Calu3 (cell line): ENCODE results near the gene PDE5A. TPM values are rescaled to one million over a fixed set of nuclear protein-coding genes. Genes with fewer than 3 reads are reported as not detected.

Experiments used
- BruUV-seq: library from RNA; stranded (reverse); fragments of 400-500 nt; replicated peaks from 2 replicates; lab custom pipeline; 2021; lab: Mats Ljungman, UMichigan
- CTCF ChIA-PET: fragments of 300-600 bp; sonication (Branson Sonifier 250); formaldehyde crosslinking; loops from one replicate; lab custom pipeline; 2022; ENCODE audit warnings: antibody characterized with exemption; lab: Charles Lee
- DNase-seq: peaks from one replicate; pipeline ENCODE4 v3.0.0; 2022
- H3K27ac Mint-ChIP-seq: one replicate; pipeline ENCODE4 v1.8.0; 2022; ENCODE audit warnings: mixed read lengths; ENCODE audit not compliant: unreplicated experiment
- H3K27me3 Mint-ChIP-seq: one replicate; pipeline ENCODE4 v1.8.0; 2022; ENCODE audit warnings: mixed read lengths; ENCODE audit not compliant: unreplicated experiment
- H3K36me3 Mint-ChIP-seq: one replicate; pipeline ENCODE4 v1.8.0; 2022; ENCODE audit warnings: mild to moderate bottlenecking, moderate library complexity, mixed read lengths; ENCODE audit not compliant: insufficient read depth, unreplicated experiment
- H3K4me1 Mint-ChIP-seq: one replicate; pipeline ENCODE4 v1.8.0; 2022; ENCODE audit warnings: mild to moderate bottlenecking, low read depth, mixed read lengths; ENCODE audit not compliant: unreplicated experiment
- H3K4me3 Mint-ChIP-seq: one replicate; pipeline ENCODE4 v1.8.0; 2022; ENCODE audit warnings: mild to moderate bottlenecking, low read depth, moderate library complexity, mixed read lengths; ENCODE audit not compliant: unreplicated experiment
- H3K9me3 Mint-ChIP-seq: one replicate; pipeline ENCODE4 v1.8.0; 2022; ENCODE audit warnings: low read depth, mixed read lengths; ENCODE audit not compliant: unreplicated experiment
- intact Hi-C: fragments of 100-400 bp; cut with micrococcal nuclease; formaldehyde crosslinking; loops from one replicate; pipeline ENCODE4 v1.10.0; 2022; ENCODE audit not compliant: unreplicated experiment
- total RNA-seq: library from RNA; stranded (reverse); gene quantifications from 2 replicates; pipeline ENCODE4 v1.2.3, GENCODE V29; 2022
- TF ChIP-seq, protein P1 (sequence below): fragments of 200-600 bp; IDR thresholded peaks from one replicate; pipeline ENCODE4 v1.8.0; 2022; ENCODE audit warnings: antibody characterized with exemption; ENCODE audit not compliant: unreplicated experiment

PDE5A gene
- total RNA-seq, 1 experiment from 2014 or later: 41.9 TPM

DNA sequence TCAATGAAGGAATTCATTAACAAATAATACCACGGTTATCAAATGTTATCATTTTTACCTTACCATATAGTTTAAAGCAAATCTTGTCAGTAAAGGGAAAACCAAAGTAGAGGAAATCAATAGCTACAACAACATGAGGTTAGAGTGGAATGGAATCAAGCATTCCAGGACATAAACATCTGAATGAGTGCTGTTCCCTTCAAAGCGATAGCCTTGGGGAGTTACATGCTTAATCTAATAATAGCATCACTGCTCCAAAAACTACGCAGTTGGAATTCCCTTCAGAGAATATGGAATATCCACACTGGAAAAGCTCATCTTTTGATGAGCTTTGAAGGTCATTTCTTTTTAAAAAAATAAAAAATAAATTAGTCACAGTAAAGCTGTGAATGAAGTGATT is 31.2 kb downstream of the PDE5A start:
- intact Hi-C loops: no loop called here
- no peaks in the 10 kb centered on the region for H3K27me3 Mint-ChIP-seq
- TF ChIP-seq, protein P1, sequence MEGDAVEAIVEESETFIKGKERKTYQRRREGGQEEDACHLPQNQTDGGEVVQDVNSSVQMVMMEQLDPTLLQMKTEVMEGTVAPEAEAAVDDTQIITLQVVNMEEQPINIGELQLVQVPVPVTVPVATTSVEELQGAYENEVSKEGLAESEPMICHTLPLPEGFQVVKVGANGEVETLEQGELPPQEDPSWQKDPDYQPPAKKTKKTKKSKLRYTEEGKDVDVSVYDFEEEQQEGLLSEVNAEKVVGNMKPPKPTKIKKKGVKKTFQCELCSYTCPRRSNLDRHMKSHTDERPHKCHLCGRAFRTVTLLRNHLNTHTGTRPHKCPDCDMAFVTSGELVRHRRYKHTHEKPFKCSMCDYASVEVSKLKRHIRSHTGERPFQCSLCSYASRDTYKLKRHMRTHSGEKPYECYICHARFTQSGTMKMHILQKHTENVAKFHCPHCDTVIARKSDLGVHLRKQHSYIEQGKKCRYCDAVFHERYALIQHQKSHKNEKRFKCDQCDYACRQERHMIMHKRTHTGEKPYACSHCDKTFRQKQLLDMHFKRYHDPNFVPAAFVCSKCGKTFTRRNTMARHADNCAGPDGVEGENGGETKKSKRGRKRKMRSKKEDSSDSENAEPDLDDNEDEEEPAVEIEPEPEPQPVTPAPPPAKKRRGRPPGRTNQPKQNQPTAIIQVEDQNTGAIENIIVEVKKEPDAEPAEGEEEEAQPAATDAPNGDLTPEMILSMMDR: no peak
- H3K27ac Mint-ChIP-seq: no peak overlapping the region
- no peaks in the 10 kb centered on the region for H3K4me1 Mint-ChIP-seq
- H3K36me3 Mint-ChIP-seq: peaks cover 15% of the 10 kb centered on the region
- CTCF ChIA-PET: interaction anchor here (0.6 kb wide), 1 partner anchor 185 kb away, joined by 3 read pairs; no protein-coding TSS in a partner anchor
- peaks cover 4% of the 10 kb centered on the region for H3K9me3 Mint-ChIP-seq
- BruUV-seq: no TSS peak
- no peak for DNase-seq
- no peak overlapping the region for H3K4me3 Mint-ChIP-seq

DNA sequence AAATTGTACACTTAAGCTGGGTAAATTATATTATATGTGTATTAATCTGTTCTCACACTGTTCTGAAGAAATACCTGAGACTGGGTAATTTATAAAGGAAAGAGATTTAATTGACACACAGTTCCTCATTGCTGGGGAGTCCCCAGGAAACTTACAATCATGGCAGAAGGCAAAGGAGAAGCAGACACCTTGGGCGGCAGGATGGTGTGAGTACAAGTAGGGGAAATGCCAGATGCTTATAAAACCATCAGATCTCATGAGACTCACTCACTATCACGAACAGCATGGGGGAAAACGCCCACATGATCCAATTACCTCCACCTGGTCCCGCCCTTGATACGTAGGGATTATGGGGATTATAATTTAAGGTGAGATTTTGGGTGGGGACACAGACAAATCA is 34.9 kb downstream of the PDE5A start:
- Mint-ChIP-seq H3K27ac (no peak overlapping the region), H3K9me3 (peaks cover 4% of the 10 kb centered on the region), H3K4me1 (no peaks in the 10 kb centered on the region), H3K27me3 (no peaks in the 10 kb centered on the region), H3K4me3 (no peak overlapping the region), H3K36me3 (peaks cover 22% of the 10 kb centered on the region)
- no TSS peak for BruUV-seq
- intact Hi-C loops: no loop called here
- TF ChIP-seq, protein P1: no peak
- DNase-seq: no peak
- CTCF ChIA-PET: interaction anchor here (0.6 kb wide), 1 partner anchor 29 kb away, joined by 3 read pairs; no protein-coding TSS in a partner anchor

DNA sequence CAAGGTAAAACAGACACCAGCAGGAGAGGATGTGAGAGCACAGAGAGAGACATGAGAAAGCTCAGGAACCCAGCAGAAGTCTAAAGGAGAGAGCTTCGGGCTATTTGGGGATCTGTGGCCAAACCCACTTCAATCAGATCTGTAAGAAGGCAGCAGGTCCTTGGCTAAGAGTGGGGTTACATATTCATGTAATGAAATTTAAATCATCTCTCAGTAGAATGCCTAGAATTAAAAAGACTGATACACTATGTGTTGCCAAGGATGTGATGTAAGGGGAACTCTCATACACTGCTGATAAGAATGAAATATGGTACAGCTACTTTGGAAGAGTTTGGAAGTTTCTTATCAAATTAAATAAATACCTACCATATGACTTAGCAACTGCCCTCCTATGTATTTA is 35.8 kb downstream of the PDE5A start:
- DNase-seq: no peak
- CTCF ChIA-PET: no interaction called here
- Mint-ChIP-seq H3K27me3 (no peaks in the 10 kb centered on the region), H3K36me3 (peaks cover 18% of the 10 kb centered on the region), H3K27ac (no peak overlapping the region), H3K4me1 (no peaks in the 10 kb centered on the region), H3K4me3 (no peak overlapping the region), H3K9me3 (no peaks in the 10 kb centered on the region)
- BruUV-seq: no TSS peak
- intact Hi-C loops: no loop called here
- TF ChIP-seq, protein P1: no peak

DNA sequence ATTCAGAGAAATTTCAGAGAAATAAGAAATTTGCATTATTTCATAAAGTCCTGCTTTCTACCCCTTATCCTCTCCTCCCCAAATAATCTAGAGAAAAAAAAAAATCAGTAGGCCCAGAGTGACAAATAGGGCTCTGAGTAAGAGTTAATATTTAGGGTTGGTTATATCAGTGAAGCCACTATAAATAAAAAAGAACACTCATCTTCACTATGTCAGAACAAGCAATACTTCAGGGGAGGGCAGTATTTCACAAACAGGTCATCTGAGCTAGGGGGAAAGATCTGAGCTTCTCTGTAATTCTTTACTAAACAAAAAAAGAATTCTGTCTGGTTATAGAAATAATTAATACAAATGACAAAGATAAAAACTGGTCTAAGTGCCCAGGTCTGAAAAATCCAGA is 39.4 kb downstream of the PDE5A start:
- H3K36me3 Mint-ChIP-seq: peaks cover 18% of the 10 kb centered on the region
- no TSS peak for BruUV-seq
- no peak overlapping the region for H3K4me3 Mint-ChIP-seq
- intact Hi-C loops: no loop called here
- CTCF ChIA-PET: no interaction called here
- H3K4me1 Mint-ChIP-seq: no peaks in the 10 kb centered on the region
- DNase-seq: no peak
- no peak overlapping the region for H3K27ac Mint-ChIP-seq
- TF ChIP-seq, protein P1: no peak
- no peaks in the 10 kb centered on the region for H3K9me3 Mint-ChIP-seq
- no peaks in the 10 kb centered on the region for H3K27me3 Mint-ChIP-seq
